Transverse colon (tissue), 4 donors: Measurements from ENCODE around the gene RIC8A.
"Not testable (repeated sequence)": the region's sequence is repeated elsewhere in the genome, so short reads cannot be mapped to it uniquely, and the experiment has no call there.

Experiments used
- CTCF ChIP-seq, 5 experiments: fragments of 200-600 bp in 3 of 5; fragments of 450-650 bp in 2 of 5; sonication (generic) in 3 of 5; IDR thresholded peaks; 1 replicate in 2 of 5; 2 replicates in 3 of 5; pipeline ENCODE4 v1.5.1; 2016 to 2017; ENCODE audit warnings: antibody characterized with exemption in 5 of 5, inconsistent platforms in 3 of 5, mild to moderate bottlenecking in 2 of 5, moderate library complexity in 1 of 5
- EP300 ChIP-seq: sonication (generic); formaldehyde crosslinking; IDR thresholded peaks from one replicate; pipeline ENCODE4 v1.6.1; 2017; ENCODE audit warnings: antibody characterized with exemption, low read depth
- POLR2A ChIP-seq: fragments of 450-650 bp; IDR thresholded peaks from one replicate; pipeline ENCODE4 v1.6.1; 2016; ENCODE audit warnings: antibody characterized with exemption, mild to moderate bottlenecking, moderate library complexity
- POLR2AphosphoS5 ChIP-seq, 3 donors: sonication (generic); formaldehyde crosslinking; IDR thresholded peaks; one replicate each; pipeline ENCODE4 v1.6.1; 2016; ENCODE audit warnings: antibody characterized with exemption in 3 of 3

DNA sequence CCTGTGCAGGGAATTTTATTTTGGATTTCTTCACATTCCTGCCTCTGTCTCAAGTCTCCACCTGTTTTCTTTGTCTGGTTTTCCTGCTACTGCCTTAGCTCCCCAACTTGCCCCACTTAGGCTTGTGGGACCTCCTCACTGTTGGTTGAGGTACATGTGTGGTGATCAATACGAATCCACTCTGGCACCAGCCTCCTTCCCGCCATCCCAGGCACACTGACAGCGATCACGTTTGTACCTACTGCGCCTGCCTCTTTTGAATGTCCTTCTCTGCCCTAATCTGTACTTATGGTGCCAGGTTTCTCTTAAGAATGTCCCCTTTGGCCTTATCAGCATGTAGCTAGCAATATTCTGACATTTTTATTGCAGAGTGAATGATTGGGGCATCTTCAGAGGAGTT, 17.0 kb upstream of the RIC8A start:
- TF ChIP-seq CTCF (IDR thresholded peaks at IDR 0.05); POLR2A; POLR2AphosphoS5 (IDR thresholded peaks at IDR 0.05); EP300: not testable (repeated sequence)
